ENCODE measurements around the gene ABCA6. TPM values are rescaled to one million over a fixed set of nuclear protein-coding genes. Genes with fewer than 3 reads are reported as not detected.

The ABCA6 gene
- total and polyA plus RNA-seq, 2 of the 13 experiments (the other 11 are each of a cell fraction or from before 2014, with no cell fraction given) = 0.05 to 0.11 TPM

GRCh38 chr17:69047368-69048263 lies 94.1 kb downstream of the ABCA6 start (continued):
- TF ChIP-seq ZBTB7B (CRISPR knock-in tag; IDR thresholded peaks at IDR 0.05) = peak; percentile 74; the same call in 1 of the 2 replicates
- TF ChIP-seq MLXIP (CRISPR knock-in tag; IDR thresholded peaks at IDR 0.05; ENCODE audit: borderline replicate concordance) = peak; percentile 15; the same call in 1 of the 2 replicates
- TF ChIP-seq TOPORS (CRISPR knock-in tag; IDR thresholded peaks at IDR 0.05) = peak; percentile 63; the same call in 1 of the 2 replicates
- no peak for TF ChIP-seq KLF13 (CRISPR knock-in tag; IDR thresholded peaks at IDR 0.05)
- peak; percentile 72 for TF ChIP-seq ZBTB33 (CRISPR knock-in tag; IDR thresholded peaks at IDR 0.05)
- TF ChIP-seq ZGPAT (CRISPR knock-in tag; IDR thresholded peaks at IDR 0.05) = peak; percentile 99
- 0 out of 2 replicates have a peak, but pooled peaks have one; percentile 49 for TF ChIP-seq NFAT5 (CRISPR knock-in tag; IDR thresholded peaks at IDR 0.05)
- TF ChIP-seq ZNF660 (CRISPR knock-in tag; IDR thresholded peaks at IDR 0.05; ENCODE audit: borderline replicate concordance, low read depth) = no peak
- TF ChIP-seq ZNF878 (CRISPR knock-in tag; IDR thresholded peaks at IDR 0.05) = peak; percentile 22; the same call in 1 of the 2 replicates
- TF ChIP-seq ZNF724P (CRISPR knock-in tag; IDR thresholded peaks at IDR 0.05; ENCODE audit: borderline replicate concordance) = no peak
- TF ChIP-seq BRF2 (CRISPR knock-in tag; IDR thresholded peaks at IDR 0.05) = peak; percentile 77; the same call in 1 of the 2 replicates
- TF ChIP-seq ZBTB21 (CRISPR knock-in tag; IDR thresholded peaks at IDR 0.05) = no peak

Data from HepG2 (cell line).